Naive thymus-derived CD4-positive, alpha-beta T cell (primary cell): ENCODE data around the gene CCNT1. TPM values are rescaled to one million over a fixed set of nuclear protein-coding genes. Genes with fewer than 3 reads are reported as not detected.
"Not testable (repeated sequence)": the region's sequence is repeated elsewhere in the genome, so short reads cannot be mapped to it uniquely, and the experiment has no call there.

Source experiments
- ATAC-seq: fragments of 150-1000 bp; cut with Tn5 transposase; 2 replicates; pipeline ENCODE4 v1.10.0; 2021; ENCODE audit warnings: mild to moderate bottlenecking, moderate library complexity
- CTCF ChIA-PET: fragments of 350-600 bp; sonication (Branson Sonifier 250); formaldehyde crosslinking; loops from one replicate; lab custom pipeline; 2021; ENCODE audit warnings: antibody characterized with exemption; lab: Charles Lee
- POLR2A ChIA-PET: fragments of 350-600 bp; sonication (Branson Sonifier 250); formaldehyde crosslinking; loops from one replicate; lab custom pipeline; 2021; ENCODE audit warnings: antibody characterized with exemption, inconsistent platforms; lab: Charles Lee
- DNase-seq, 9 donors: peaks; one replicate each; pipeline versions ENCODE4 v3.0.0 to v3.0.0-alpha.2; 2020 to 2022; ENCODE audit warnings: mixed read lengths in 1 of 9
- H3K27ac ChIP-seq: one replicate; pipeline ENCODE4 v1.7.0; 2013; ENCODE audit warnings: mild to moderate bottlenecking, low read depth, low read length, moderate library complexity
- H3K27me3 ChIP-seq, 2 donors: one replicate each; pipeline ENCODE4 v1.7.0; 2013; ENCODE audit warnings: low read length in 2 of 2, mild to moderate bottlenecking in 2 of 2, moderate library complexity in 2 of 2; ENCODE audit not compliant: control insufficient read depth in 2 of 2, insufficient read depth in 2 of 2
- H3K36me3 ChIP-seq, 3 experiments: 1 replicate in 2 of 3; 2 replicates in 1 of 3; pipeline ENCODE4 v1.7.0; 2013; ENCODE audit warnings: low read length in 3 of 3, mild to moderate bottlenecking in 3 of 3, moderate library complexity in 1 of 3; ENCODE audit not compliant: insufficient read depth in 3 of 3, control insufficient read depth in 2 of 3
- H3K4me1 ChIP-seq, 2 donors: one replicate each; pipeline ENCODE4 v1.7.0; 2013; ENCODE audit warnings: low read length in 2 of 2, mild to moderate bottlenecking in 2 of 2, moderate library complexity in 1 of 2; ENCODE audit not compliant: control insufficient read depth in 2 of 2, insufficient read depth in 2 of 2
- H3K4me3 ChIP-seq: 2 replicates; pipeline ENCODE4 v1.7.0; 2013; ENCODE audit warnings: mild to moderate bottlenecking, low read length
- H3K9me3 ChIP-seq, 3 experiments: 1 replicate in 2 of 3; 2 replicates in 1 of 3; pipeline ENCODE4 v1.7.0; 2013; ENCODE audit warnings: low read length in 3 of 3; ENCODE audit not compliant: control insufficient read depth in 2 of 3
- H3K27ac Mint-ChIP-seq, 9 donors: one replicate each; pipeline ENCODE4 v1.8.0; 2020 to 2022; ENCODE audit warnings: mixed read lengths in 9 of 9, mild to moderate bottlenecking in 8 of 9, moderate library complexity in 5 of 9, inconsistent platforms in 2 of 9
- H3K27me3 Mint-ChIP-seq, 5 donors: one replicate each; pipeline ENCODE4 v1.8.0; 2021 to 2022; ENCODE audit warnings: mixed read lengths in 5 of 5, mild to moderate bottlenecking in 1 of 5
- H3K36me3 Mint-ChIP-seq, 5 donors: one replicate each; pipeline ENCODE4 v1.8.0; 2020 to 2022; ENCODE audit warnings: mixed read lengths in 5 of 5, mild to moderate bottlenecking in 3 of 5, inconsistent platforms in 1 of 5
- H3K4me1 Mint-ChIP-seq, 7 donors: one replicate each; pipeline ENCODE4 v1.8.0; 2020 to 2022; ENCODE audit warnings: mixed read lengths in 7 of 7, mild to moderate bottlenecking in 3 of 7, inconsistent platforms in 1 of 7
- H3K4me3 Mint-ChIP-seq, 10 donors: one replicate each; pipeline ENCODE4 v1.8.0; 2020 to 2022; ENCODE audit warnings: mild to moderate bottlenecking in 10 of 10, mixed read lengths in 10 of 10, moderate library complexity in 6 of 10, inconsistent platforms in 2 of 10
- H3K9me3 Mint-ChIP-seq, 11 donors: one replicate each; pipeline ENCODE4 v1.8.0; 2020 to 2022; ENCODE audit warnings: mixed read lengths in 11 of 11, mild to moderate bottlenecking in 4 of 11, inconsistent platforms in 1 of 11, moderate library complexity in 1 of 11
- intact Hi-C, 2 donors: fragments of 100-400 bp; cut with micrococcal nuclease; formaldehyde crosslinking; loops; one replicate each; pipeline ENCODE4 v1.15.1; 2023
- polyA plus RNA-seq, 2 donors: library from polyadenylated mRNA; unstranded; fragments of 300-500 nt; fragmentation: Illumina TruSeq; gene quantifications; one replicate each; pipeline ENCODE4 v1.2.3, GENCODE V29; 2021
- total RNA-seq, 6 experiments: library from RNA in 5 of 6; stranded (reverse) in 5 of 6; gene quantifications; 1 replicate in 5 of 6; 2 replicates in 1 of 6; pipeline ENCODE4 v1.2.3 and lab custom pipeline; 2021 to 2026

The CCNT1 gene
- total and polyA plus RNA-seq, 7 experiments from 2014 or later: 11.7 to 127 (median 70.6) TPM

DNA sequence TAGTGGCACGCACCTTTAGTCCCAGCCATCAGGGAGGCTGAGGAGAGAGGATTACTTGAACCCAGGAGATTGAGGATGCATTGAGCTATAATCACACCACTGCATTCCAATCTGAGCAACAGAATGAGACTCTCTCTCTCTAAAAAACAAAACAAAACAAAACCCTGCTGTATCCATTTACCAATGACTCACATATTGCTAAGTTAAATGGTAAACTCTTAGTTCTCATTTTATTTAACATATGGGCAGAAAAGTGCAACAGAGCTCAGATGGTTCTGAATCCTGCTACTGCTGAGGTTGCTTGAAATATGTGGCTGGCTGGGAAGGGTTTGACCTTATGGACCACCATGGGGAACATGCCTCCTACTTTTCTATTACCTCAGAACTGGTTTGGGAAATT, 33.7 kb upstream of the CCNT1 start:
- Mint-ChIP-seq H3K4me1 (peaks cover 0 to 1% (median 0%) of the 10 kb centered on the region in 7 donors), H3K9me3 (no peaks in the 10 kb centered on the region), H3K36me3 (no peaks in the 10 kb centered on the region), H3K27ac (no peak overlapping the region), H3K27me3 (peaks cover 0 to 11% (median 0%) of the 10 kb centered on the region in 5 donors), H3K4me3 (no peak overlapping the region)
- Histone ChIP-seq H3K4me3 (no peak overlapping the region), H3K27me3 (no peaks in the 10 kb centered on the region), H3K9me3 (no peaks in the 10 kb centered on the region), H3K27ac (no peak overlapping the region), H3K4me1 (no peaks in the 10 kb centered on the region), H3K36me3 (no peaks in the 10 kb centered on the region)
- ATAC-seq: no peak
- DNase-seq: no peak
- CTCF ChIA-PET: interaction anchor here (0.7 to 5.1 kb wide), 3 partner anchors 45 to 255 kb away, joined by 3 to 58 read pairs (median 3); no protein-coding TSS in a partner anchor
- POLR2A ChIA-PET: no interaction called here
- intact Hi-C loops: no loop called here

DNA sequence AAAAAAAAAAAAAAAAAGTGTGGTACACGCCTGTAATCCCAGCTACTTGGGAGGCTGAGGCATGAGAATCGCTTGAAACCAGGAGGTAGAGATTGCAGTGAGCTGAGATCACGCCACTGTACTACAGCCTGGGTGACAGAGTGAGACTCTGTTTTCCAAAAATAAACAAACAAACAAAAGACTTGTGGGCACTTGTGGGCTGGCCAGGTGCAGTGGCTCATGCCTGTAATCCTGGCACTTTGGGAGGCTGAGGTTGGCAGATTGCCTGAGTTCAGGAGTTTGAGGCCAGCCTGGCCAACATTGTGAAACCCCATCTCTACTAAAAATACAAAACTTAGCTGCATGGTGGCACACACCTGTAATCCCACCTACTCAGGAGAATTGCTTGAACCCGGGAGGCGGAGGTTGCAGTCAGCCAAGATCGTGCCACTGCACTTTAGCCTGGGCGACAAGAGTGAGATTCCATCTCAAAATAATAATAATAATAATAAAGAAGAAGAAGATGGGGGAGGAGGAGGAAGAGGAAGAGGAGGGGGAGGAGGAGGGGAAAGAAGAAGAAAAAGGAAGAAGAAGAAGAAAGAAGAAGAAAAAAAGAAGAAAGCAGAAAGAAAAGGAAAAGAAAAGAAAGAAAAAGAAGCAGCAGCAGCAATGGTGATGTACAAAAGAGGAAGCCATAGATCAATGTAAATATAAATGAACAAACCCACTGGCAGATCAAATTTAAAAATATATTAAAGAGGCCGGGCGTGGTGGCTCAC, 27.9 kb upstream of the CCNT1 start:
- ATAC-seq (no peak), DNase-seq (no peak)
- no peak overlapping the region for H3K4me3 Mint-ChIP-seq
- no peak overlapping the region for H3K27ac Mint-ChIP-seq
- H3K4me1 ChIP-seq: no peaks in the 10 kb centered on the region
- H3K9me3 Mint-ChIP-seq: no peaks in the 10 kb centered on the region
- CTCF ChIA-PET: no interaction called here
- no peak overlapping the region for H3K27ac ChIP-seq
- no peaks in the 10 kb centered on the region for H3K36me3 Mint-ChIP-seq
- H3K27me3 ChIP-seq: peaks cover 0 to 3% of the 10 kb centered on the region in 2 donors
- POLR2A ChIA-PET: interaction anchor here (0.6 kb wide), 1 partner anchor 525 kb away, joined by 3 read pairs; no protein-coding TSS in a partner anchor
- H3K9me3 ChIP-seq: no peaks in the 10 kb centered on the region
- peaks cover 6 to 30% (median 15%) of the 10 kb centered on the region in 5 donors for H3K27me3 Mint-ChIP-seq
- no peaks in the 10 kb centered on the region for H3K4me1 Mint-ChIP-seq
- H3K36me3 ChIP-seq: no peaks in the 10 kb centered on the region
- intact Hi-C loops: no loop called here
- H3K4me3 ChIP-seq: no peak overlapping the region

- CTCF ChIA-PET: interaction anchor here (0.7 kb wide), 1 partner anchor 124 kb away, joined by 3 read pairs; no protein-coding TSS in a partner anchor
- no peak overlapping the region for H3K4me3 Mint-ChIP-seq
These were observed 23.2 kb upstream of the CCNT1 start for GRCh38 chr12:48739618-48740269.

GRCh38 chr12:48736456-48736855, 19.9 kb upstream of the CCNT1 start:
- POLR2A ChIA-PET: no interaction called here
- no peak overlapping the region for H3K4me3 Mint-ChIP-seq
- H3K9me3 Mint-ChIP-seq: peaks cover 0 to 2% (median 0%) of the 10 kb centered on the region in 11 donors
- no peak overlapping the region for H3K27ac ChIP-seq
- no peaks in the 10 kb centered on the region for H3K9me3 ChIP-seq
- H3K4me1 Mint-ChIP-seq: peaks cover 0 to 1% (median 0%) of the 10 kb centered on the region in 7 donors
- DNase-seq (no peak), ATAC-seq (no peak)
- intact Hi-C loops: no loop called here
- H3K36me3 ChIP-seq: no peaks in the 10 kb centered on the region
- H3K27ac Mint-ChIP-seq: no peak overlapping the region
- no peak overlapping the region for H3K4me3 ChIP-seq
- H3K4me1 ChIP-seq: no peaks in the 10 kb centered on the region
- H3K36me3 Mint-ChIP-seq: no peaks in the 10 kb centered on the region
- H3K27me3 Mint-ChIP-seq: peaks cover 12 to 36% (median 15%) of the 10 kb centered on the region in 5 donors
- CTCF ChIA-PET: interaction anchor here (0.6 to 0.7 kb wide), 3 partner anchors 76 to 1291 kb away, joined by 3 to 5 read pairs (median 3); no protein-coding TSS in a partner anchor
- H3K27me3 ChIP-seq: peaks cover 0 to 3% of the 10 kb centered on the region in 2 donors

More at GRCh38 chr12:48739618-48740269, 23.2 kb upstream of the CCNT1 start:
- ATAC-seq (no peak), DNase-seq (no peak)
- intact Hi-C loops: no loop called here
- Mint-ChIP-seq H3K36me3 (no peaks in the 10 kb centered on the region), H3K27ac (no peak overlapping the region), H3K4me1 (peaks cover 0 to 1% (median 0%) of the 10 kb centered on the region in 7 donors), H3K27me3 (peaks cover 12 to 39% (median 15%) of the 10 kb centered on the region in 5 donors), H3K9me3 (peaks cover 0 to 2% (median 0%) of the 10 kb centered on the region in 11 donors)
- H3K27me3 ChIP-seq: peaks cover 0 to 3% of the 10 kb centered on the region in 2 donors
- H3K27ac ChIP-seq: no peak overlapping the region
- POLR2A ChIA-PET: no interaction called here
- no peaks in the 10 kb centered on the region for H3K4me1 ChIP-seq
- H3K4me3 ChIP-seq: no peak overlapping the region
- H3K36me3 ChIP-seq: no peaks in the 10 kb centered on the region
- H3K9me3 ChIP-seq: no peaks in the 10 kb centered on the region

GRCh38 chr12:48728807-48729206, 12.3 kb upstream of the CCNT1 start:
- Histone ChIP-seq H3K4me3 (no peak overlapping the region), H3K9me3 (no peaks in the 10 kb centered on the region), H3K4me1 (no peaks in the 10 kb centered on the region), H3K27ac (no peak overlapping the region), H3K27me3 (no peaks in the 10 kb centered on the region), H3K36me3 (no peaks in the 10 kb centered on the region)
- no peak overlapping the region for H3K4me3 Mint-ChIP-seq
- peaks cover 0 to 11% (median 0%) of the 10 kb centered on the region in 5 donors for H3K27me3 Mint-ChIP-seq
- no peak overlapping the region for H3K27ac Mint-ChIP-seq
- CTCF ChIA-PET: no interaction called here
- peaks cover 0 to 4% (median 0%) of the 10 kb centered on the region in 5 donors for H3K36me3 Mint-ChIP-seq
- H3K4me1 Mint-ChIP-seq: peaks cover 0 to 1% (median 0%) of the 10 kb centered on the region in 7 donors
- intact Hi-C loops: no loop called here
- POLR2A ChIA-PET: no interaction called here
- ATAC-seq (no peak), DNase-seq (no peak)
- peaks cover 0 to 2% (median 0%) of the 10 kb centered on the region in 11 donors for H3K9me3 Mint-ChIP-seq

- H3K27me3 Mint-ChIP-seq, intact Hi-C loops, H3K36me3 ChIP-seq, H3K27ac ChIP-seq, DNase-seq, H3K4me1 ChIP-seq, H3K27me3 ChIP-seq, ATAC-seq, H3K4me3 Mint-ChIP-seq, H3K4me3 ChIP-seq, H3K9me3 ChIP-seq, POLR2A ChIA-PET: not testable (repeated sequence)
- Mint-ChIP-seq H3K9me3 (peaks cover 0 to 26% (median 14%) of the 10 kb centered on the region in 11 donors), H3K36me3 (peaks cover 8 to 22% (median 20%) of the 10 kb centered on the region in 5 donors), H3K4me1 (peaks cover 3 to 17% (median 11%) of the 10 kb centered on the region in 7 donors), H3K27ac (peak overlapping the region in 1 of 9 donors; percentile 56)
- CTCF ChIA-PET: interaction anchor here (0.6 kb wide), 1 partner anchor 1688 kb away, joined by 4 read pairs; no protein-coding TSS in a partner anchor
These were observed 4.2 kb upstream of the CCNT1 start for GRCh38 chr12:48720737-48721136.
